WTC11 (cell line): ENCODE results near the gene GGCT. TPM values are rescaled to one million over a fixed set of nuclear protein-coding genes. Genes with fewer than 3 reads are reported as not detected.

Source experiments
- ATAC-seq: fragments of 200-7000 bp; cut with Tn5 transposase; 2 replicates; pipeline ENCODE4 v1.10.0; 2021; ENCODE audit warnings: mild to moderate bottlenecking, moderate library complexity
- CTCF ChIA-PET: fragments of 300-600 bp; sonication (Branson Sonifier 250); formaldehyde crosslinking; loops from one replicate; lab custom pipeline; 2021; ENCODE audit warnings: antibody characterized with exemption; lab: Charles Lee
- POLR2A ChIA-PET: fragments of 350-600 bp; sonication (Branson Sonifier 250); formaldehyde crosslinking; loops from one replicate; lab custom pipeline; 2021; ENCODE audit warnings: antibody characterized with exemption; lab: Charles Lee
- DNase-seq: peaks from one replicate; pipeline ENCODE4 v3.0.0; 2021; ENCODE audit warnings: low spot score
- H3K27ac Mint-ChIP-seq: 2 replicates; pipeline ENCODE4 v1.8.0; 2021; ENCODE audit warnings: mixed read lengths
- H3K27me3 Mint-ChIP-seq: 2 replicates; pipeline ENCODE4 v1.8.0; 2021; ENCODE audit warnings: low read depth, mild to moderate bottlenecking, moderate library complexity, mixed read lengths
- H3K36me3 Mint-ChIP-seq: 2 replicates; pipeline ENCODE4 v1.8.0; 2021; ENCODE audit warnings: mixed read lengths
- H3K4me1 Mint-ChIP-seq: 2 replicates; pipeline ENCODE4 v1.8.0; 2022; ENCODE audit warnings: mixed read lengths
- H3K4me3 Mint-ChIP-seq: 2 replicates; pipeline ENCODE4 v1.8.0; 2021; ENCODE audit warnings: mild to moderate bottlenecking, moderate library complexity, mixed read lengths
- H3K9me3 Mint-ChIP-seq: 2 replicates; pipeline ENCODE4 v1.8.0; 2021; ENCODE audit warnings: mixed read lengths
- AR ChIP-seq: fragments of 250-450 bp; sonication (Bioruptor Pico); IDR thresholded peaks from 2 replicates; pipeline ENCODE4 v1.9.0; 2021; ENCODE audit warnings: mild to moderate bottlenecking
- CREM ChIP-seq: sonication (generic); formaldehyde crosslinking; IDR thresholded peaks from 2 replicates; pipeline ENCODE4 v1.8.1; 2022; ENCODE audit warnings: mild to moderate bottlenecking, missing genetic modification reagents, moderate library complexity
- E2F5 ChIP-seq: sonication (generic); formaldehyde crosslinking; IDR thresholded peaks from 2 replicates; pipeline ENCODE4 v1.8.1; 2022; ENCODE audit warnings: mild to moderate bottlenecking, moderate library complexity, missing genetic modification reagents
- ELF4 ChIP-seq: sonication (generic); formaldehyde crosslinking; IDR thresholded peaks from 2 replicates; pipeline ENCODE4 v1.8.1; 2022; ENCODE audit warnings: low read depth, mild to moderate bottlenecking, moderate library complexity, missing genetic modification reagents
- MLX ChIP-seq: sonication (generic); formaldehyde crosslinking; IDR thresholded peaks from 2 replicates; pipeline ENCODE4 v1.8.1; 2023; ENCODE audit warnings: mild to moderate bottlenecking, missing genetic modification reagents, moderate library complexity
- NFYB ChIP-seq: sonication (generic); formaldehyde crosslinking; conservative IDR thresholded peaks from 2 replicates; pipeline ENCODE4 v1.8.0; 2022; ENCODE audit warnings: low read depth, missing genetic modification reagents
- TEAD4 ChIP-seq: sonication (generic); formaldehyde crosslinking; IDR thresholded peaks from 2 replicates; pipeline ENCODE4 v1.8.0; 2022; ENCODE audit warnings: mild to moderate bottlenecking, missing genetic modification reagents
- ZNF425 ChIP-seq: fragments of 250-450 bp; sonication (Bioruptor Pico); conservative IDR thresholded peaks from 2 replicates; pipeline ENCODE4 v1.9.0; 2021; ENCODE audit warnings: mild to moderate bottlenecking
- total RNA-seq: library from RNA; stranded (reverse); gene quantifications from 3 replicates; pipeline ENCODE4 v1.2.3, GENCODE V29; 2021
- TF ChIP-seq, protein P1 (sequence below): sonication (generic); formaldehyde crosslinking; IDR thresholded peaks from 2 replicates; pipeline ENCODE4 v1.8.0; 2022; ENCODE audit warnings: missing genetic modification reagents
- TF ChIP-seq, protein P2 (sequence below): fragments of 250-450 bp; sonication (Bioruptor Pico); IDR thresholded peaks from 2 replicates; pipeline ENCODE4 v1.8.0; 2021; ENCODE audit warnings: mild to moderate bottlenecking
- TF ChIP-seq, protein P3 (sequence below): sonication (generic); formaldehyde crosslinking; IDR thresholded peaks from 2 replicates; pipeline ENCODE4 v1.8.0; 2023; ENCODE audit warnings: mild to moderate bottlenecking, missing genetic modification reagents
- TF ChIP-seq, protein P4 (sequence below): fragments of 250-450 bp; sonication (Bioruptor Pico); IDR thresholded peaks from 2 replicates; pipeline ENCODE4 v2.1.2; 2022; ENCODE audit warnings: mild to moderate bottlenecking, moderate library complexity

The GGCT gene
- total RNA-seq, 1 experiment from 2014 or later: 95.4 TPM

GRCh38 chr7:30472784-30473775 lies 31.5 kb downstream of the GGCT start (continued):
- TF ChIP-seq, protein P1, sequence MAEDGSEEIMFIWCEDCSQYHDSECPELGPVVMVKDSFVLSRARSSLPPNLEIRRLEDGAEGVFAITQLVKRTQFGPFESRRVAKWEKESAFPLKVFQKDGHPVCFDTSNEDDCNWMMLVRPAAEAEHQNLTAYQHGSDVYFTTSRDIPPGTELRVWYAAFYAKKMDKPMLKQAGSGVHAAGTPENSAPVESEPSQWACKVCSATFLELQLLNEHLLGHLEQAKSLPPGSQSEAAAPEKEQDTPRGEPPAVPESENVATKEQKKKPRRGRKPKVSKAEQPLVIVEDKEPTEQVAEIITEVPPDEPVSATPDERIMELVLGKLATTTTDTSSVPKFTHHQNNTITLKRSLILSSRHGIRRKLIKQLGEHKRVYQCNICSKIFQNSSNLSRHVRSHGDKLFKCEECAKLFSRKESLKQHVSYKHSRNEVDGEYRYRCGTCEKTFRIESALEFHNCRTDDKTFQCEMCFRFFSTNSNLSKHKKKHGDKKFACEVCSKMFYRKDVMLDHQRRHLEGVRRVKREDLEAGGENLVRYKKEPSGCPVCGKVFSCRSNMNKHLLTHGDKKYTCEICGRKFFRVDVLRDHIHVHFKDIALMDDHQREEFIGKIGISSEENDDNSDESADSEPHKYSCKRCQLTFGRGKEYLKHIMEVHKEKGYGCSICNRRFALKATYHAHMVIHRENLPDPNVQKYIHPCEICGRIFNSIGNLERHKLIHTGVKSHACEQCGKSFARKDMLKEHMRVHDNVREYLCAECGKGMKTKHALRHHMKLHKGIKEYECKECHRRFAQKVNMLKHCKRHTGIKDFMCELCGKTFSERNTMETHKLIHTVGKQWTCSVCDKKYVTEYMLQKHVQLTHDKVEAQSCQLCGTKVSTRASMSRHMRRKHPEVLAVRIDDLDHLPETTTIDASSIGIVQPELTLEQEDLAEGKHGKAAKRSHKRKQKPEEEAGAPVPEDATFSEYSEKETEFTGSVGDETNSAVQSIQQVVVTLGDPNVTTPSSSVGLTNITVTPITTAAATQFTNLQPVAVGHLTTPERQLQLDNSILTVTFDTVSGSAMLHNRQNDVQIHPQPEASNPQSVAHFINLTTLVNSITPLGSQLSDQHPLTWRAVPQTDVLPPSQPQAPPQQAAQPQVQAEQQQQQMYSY (CRISPR knock-in tag): no peak
- TF ChIP-seq AR (CRISPR knock-in tag) (no peak), MLX (CRISPR knock-in tag) (no peak), ELF4 (CRISPR knock-in tag) (no peak), ZNF425 (CRISPR knock-in tag) (no peak), CREM (no peak), E2F5 (CRISPR knock-in tag) (no peak)
- TF ChIP-seq, protein P2, sequence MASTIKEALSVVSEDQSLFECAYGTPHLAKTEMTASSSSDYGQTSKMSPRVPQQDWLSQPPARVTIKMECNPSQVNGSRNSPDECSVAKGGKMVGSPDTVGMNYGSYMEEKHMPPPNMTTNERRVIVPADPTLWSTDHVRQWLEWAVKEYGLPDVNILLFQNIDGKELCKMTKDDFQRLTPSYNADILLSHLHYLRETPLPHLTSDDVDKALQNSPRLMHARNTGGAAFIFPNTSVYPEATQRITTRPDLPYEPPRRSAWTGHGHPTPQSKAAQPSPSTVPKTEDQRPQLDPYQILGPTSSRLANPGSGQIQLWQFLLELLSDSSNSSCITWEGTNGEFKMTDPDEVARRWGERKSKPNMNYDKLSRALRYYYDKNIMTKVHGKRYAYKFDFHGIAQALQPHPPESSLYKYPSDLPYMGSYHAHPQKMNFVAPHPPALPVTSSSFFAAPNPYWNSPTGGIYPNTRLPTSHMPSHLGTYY: no peak

- no peak for DNase-seq
- peaks cover 5% of the 10 kb centered on the region; the same call in 1 of the 2 replicates for H3K27me3 Mint-ChIP-seq
- POLR2A ChIA-PET: no interaction called here
- H3K27ac Mint-ChIP-seq: no peak overlapping the region
- no peaks in the 10 kb centered on the region for H3K36me3 Mint-ChIP-seq
- peaks cover 21% of the 10 kb centered on the region for H3K4me1 Mint-ChIP-seq
- CTCF ChIA-PET: no interaction called here
- H3K4me3 Mint-ChIP-seq: no peak overlapping the region
- H3K9me3 Mint-ChIP-seq: no peaks in the 10 kb centered on the region
- no peak for ATAC-seq
- TF ChIP-seq MLX (CRISPR knock-in tag): no peak
- no peak for TF ChIP-seq TEAD4 (CRISPR knock-in tag)
- no peak for TF ChIP-seq NFYB (CRISPR knock-in tag)
- TF ChIP-seq, protein P3, sequence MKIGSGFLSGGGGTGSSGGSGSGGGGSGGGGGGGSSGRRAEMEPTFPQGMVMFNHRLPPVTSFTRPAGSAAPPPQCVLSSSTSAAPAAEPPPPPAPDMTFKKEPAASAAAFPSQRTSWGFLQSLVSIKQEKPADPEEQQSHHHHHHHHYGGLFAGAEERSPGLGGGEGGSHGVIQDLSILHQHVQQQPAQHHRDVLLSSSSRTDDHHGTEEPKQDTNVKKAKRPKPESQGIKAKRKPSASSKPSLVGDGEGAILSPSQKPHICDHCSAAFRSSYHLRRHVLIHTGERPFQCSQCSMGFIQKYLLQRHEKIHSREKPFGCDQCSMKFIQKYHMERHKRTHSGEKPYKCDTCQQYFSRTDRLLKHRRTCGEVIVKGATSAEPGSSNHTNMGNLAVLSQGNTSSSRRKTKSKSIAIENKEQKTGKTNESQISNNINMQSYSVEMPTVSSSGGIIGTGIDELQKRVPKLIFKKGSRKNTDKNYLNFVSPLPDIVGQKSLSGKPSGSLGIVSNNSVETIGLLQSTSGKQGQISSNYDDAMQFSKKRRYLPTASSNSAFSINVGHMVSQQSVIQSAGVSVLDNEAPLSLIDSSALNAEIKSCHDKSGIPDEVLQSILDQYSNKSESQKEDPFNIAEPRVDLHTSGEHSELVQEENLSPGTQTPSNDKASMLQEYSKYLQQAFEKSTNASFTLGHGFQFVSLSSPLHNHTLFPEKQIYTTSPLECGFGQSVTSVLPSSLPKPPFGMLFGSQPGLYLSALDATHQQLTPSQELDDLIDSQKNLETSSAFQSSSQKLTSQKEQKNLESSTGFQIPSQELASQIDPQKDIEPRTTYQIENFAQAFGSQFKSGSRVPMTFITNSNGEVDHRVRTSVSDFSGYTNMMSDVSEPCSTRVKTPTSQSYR: no peak
- TF ChIP-seq, protein P4, sequence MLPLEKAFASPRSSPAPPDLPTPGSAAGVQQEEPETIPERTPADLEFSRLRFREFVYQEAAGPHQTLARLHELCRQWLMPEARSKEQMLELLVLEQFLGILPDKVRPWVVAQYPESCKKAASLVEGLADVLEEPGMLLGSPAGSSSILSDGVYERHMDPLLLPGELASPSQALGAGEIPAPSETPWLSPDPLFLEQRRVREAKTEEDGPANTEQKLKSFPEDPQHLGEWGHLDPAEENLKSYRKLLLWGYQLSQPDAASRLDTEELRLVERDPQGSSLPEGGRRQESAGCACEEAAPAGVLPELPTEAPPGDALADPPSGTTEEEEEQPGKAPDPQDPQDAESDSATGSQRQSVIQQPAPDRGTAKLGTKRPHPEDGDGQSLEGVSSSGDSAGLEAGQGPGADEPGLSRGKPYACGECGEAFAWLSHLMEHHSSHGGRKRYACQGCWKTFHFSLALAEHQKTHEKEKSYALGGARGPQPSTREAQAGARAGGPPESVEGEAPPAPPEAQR (CRISPR knock-in tag): no peak
These were observed 32.4 kb downstream of the GGCT start for GRCh38 chr7:30472081-30472783.
